Keratinocyte (primary cell): ENCODE data around the gene RUSC1. TPM values are rescaled to one million over a fixed set of nuclear protein-coding genes. Genes with fewer than 3 reads are reported as not detected.

Source experiments
- DNase-seq: peaks from one replicate; pipeline ENCODE4 v3.0.0-alpha.2; 2011; ENCODE audit warnings: low read depth, missing footprints, low spot score
- FAIRE-seq: peaks from 2 replicates; lab custom pipeline; 2011; peaks lifted over from hg19 to GRCh38; lab: Jason Lieb, UNC
- H2AFZ ChIP-seq: 2 replicates; pipeline ENCODE4 v1.6.0; 2012; ENCODE audit warnings: low read length, control low read depth, inconsistent platforms; ENCODE audit not compliant: control insufficient read depth
- H3K27ac ChIP-seq: 2 replicates; pipeline ENCODE4 v1.5.1; 2011; ENCODE audit warnings: low read length; ENCODE audit not compliant: control insufficient read depth, insufficient read depth
- H3K27me3 ChIP-seq: 3 replicates; pipeline ENCODE4 v1.6.0; 2011; ENCODE audit warnings: low read length; ENCODE audit not compliant: control insufficient read depth, insufficient read depth; ENCODE audit errors: extremely low read depth
- H3K36me3 ChIP-seq, 2 experiments: 2 replicates in 1 of 2; 3 replicates in 1 of 2; pipeline ENCODE4 v1.5.1; 2011; ENCODE audit warnings: low read length in 2 of 2, mild to moderate bottlenecking in 1 of 2; ENCODE audit not compliant: control insufficient read depth in 2 of 2, insufficient read depth in 2 of 2; ENCODE audit errors: extremely low read depth in 1 of 2
- H3K4me1 ChIP-seq: 3 replicates; pipeline ENCODE4 v1.5.1; 2011; ENCODE audit warnings: low read length; ENCODE audit not compliant: control insufficient read depth, insufficient read depth; ENCODE audit errors: extremely low read depth
- H3K4me2 ChIP-seq: 3 replicates; pipeline ENCODE4 v1.6.0; 2011; ENCODE audit warnings: low read depth, low read length; ENCODE audit not compliant: control insufficient read depth, insufficient read depth; ENCODE audit errors: extremely low read depth
- H3K4me3 ChIP-seq, 3 experiments: fragments of 200-600 bp in 1 of 3; sonication (generic) in 1 of 3; 2 replicates in 2 of 3; 3 replicates in 1 of 3; pipeline ENCODE4 v1.5.1; 2011 to 2016; ENCODE audit warnings: low read length in 3 of 3, mild to moderate bottlenecking in 3 of 3, control low read depth in 2 of 3, inconsistent platforms in 1 of 3, low read depth in 1 of 3, mixed read lengths in 1 of 3, mixed run types in 1 of 3, moderate library complexity in 1 of 3; ENCODE audit not compliant: control insufficient read depth in 2 of 3, insufficient read depth in 2 of 3; ENCODE audit errors: extremely low read depth in 1 of 3
- H3K79me2 ChIP-seq: 2 replicates; pipeline ENCODE4 v1.6.0; 2012; ENCODE audit warnings: low read length; ENCODE audit not compliant: control insufficient read depth, insufficient read depth
- H3K9ac ChIP-seq: 3 replicates; pipeline ENCODE4 v1.6.0; 2011; ENCODE audit warnings: low read length; ENCODE audit not compliant: control insufficient read depth, insufficient read depth; ENCODE audit errors: extremely low read depth
- H3K9me1 ChIP-seq: 3 replicates; pipeline ENCODE4 v1.6.0; 2011; ENCODE audit warnings: low read length; ENCODE audit not compliant: control insufficient read depth, insufficient read depth; ENCODE audit errors: extremely low read depth
- H3K9me3 ChIP-seq: 2 replicates; pipeline ENCODE4 v1.5.1; 2012; ENCODE audit warnings: low read depth, low read length; ENCODE audit not compliant: control insufficient read depth
- H4K20me1 ChIP-seq: 3 replicates; pipeline ENCODE4 v1.6.0; 2011; ENCODE audit warnings: low read length; ENCODE audit not compliant: control insufficient read depth, insufficient read depth; ENCODE audit errors: extremely low read depth
- EZH2 ChIP-seq: IDR thresholded peaks from one replicate; pipeline ENCODE4 v1.6.1; 2012; ENCODE audit warnings: inconsistent platforms, mild to moderate bottlenecking, low read length, moderate library complexity
- dilution Hi-C: fragments of 300-500 bp; cut with MboI; formaldehyde crosslinking; loops from one replicate; pipeline ENCODE4 v1.7.0; 2020; ENCODE audit warnings: low sequenced_read_pairs; ENCODE audit not compliant: extremely low pct_ligation_motif_present
- polyA plus RNA-seq, 5 experiments: library from polyadenylated mRNA; depleted of rRNA in 3 of 5; stranded (reverse) in 3 of 5; stranded (forward) in 1 of 5; unstranded in 1 of 5; fragments of >200 nt; gene quantifications; 1 replicate in 1 of 5; 2 replicates in 3 of 5; 3 replicates in 1 of 5; pipeline versions ENCODE4 v1.2.1 to v1.2.3, GENCODE V29; 2011 to 2012; ENCODE audit warnings: missing spikeins in 2 of 5, low read depth in 1 of 5, low replicate concordance in 1 of 5
- TF ChIP-seq, protein P1 (sequence below), 3 experiments: IDR thresholded peaks in 1 of 3; conservative IDR thresholded peaks in 1 of 3; optimal IDR thresholded peaks in 1 of 3; 2 replicates in 2 of 3; 3 replicates in 1 of 3; pipeline versions ENCODE3 to v1.5.1; 2011; ENCODE audit warnings: low read length in 3 of 3, mild to moderate bottlenecking in 3 of 3, moderate library complexity in 2 of 3, control low read depth in 1 of 3, inconsistent platforms in 1 of 3; ENCODE audit not compliant: insufficient read depth in 2 of 3; ENCODE audit errors: extremely low read depth in 1 of 3

RUSC1 gene
- polyA plus RNA-seq, 1 donor (not counting 4 experiments of a cell fraction or from before 2014, with no cell fraction given): 32.8 TPM

- TF ChIP-seq EZH2: no peak
- TF ChIP-seq, protein P1, sequence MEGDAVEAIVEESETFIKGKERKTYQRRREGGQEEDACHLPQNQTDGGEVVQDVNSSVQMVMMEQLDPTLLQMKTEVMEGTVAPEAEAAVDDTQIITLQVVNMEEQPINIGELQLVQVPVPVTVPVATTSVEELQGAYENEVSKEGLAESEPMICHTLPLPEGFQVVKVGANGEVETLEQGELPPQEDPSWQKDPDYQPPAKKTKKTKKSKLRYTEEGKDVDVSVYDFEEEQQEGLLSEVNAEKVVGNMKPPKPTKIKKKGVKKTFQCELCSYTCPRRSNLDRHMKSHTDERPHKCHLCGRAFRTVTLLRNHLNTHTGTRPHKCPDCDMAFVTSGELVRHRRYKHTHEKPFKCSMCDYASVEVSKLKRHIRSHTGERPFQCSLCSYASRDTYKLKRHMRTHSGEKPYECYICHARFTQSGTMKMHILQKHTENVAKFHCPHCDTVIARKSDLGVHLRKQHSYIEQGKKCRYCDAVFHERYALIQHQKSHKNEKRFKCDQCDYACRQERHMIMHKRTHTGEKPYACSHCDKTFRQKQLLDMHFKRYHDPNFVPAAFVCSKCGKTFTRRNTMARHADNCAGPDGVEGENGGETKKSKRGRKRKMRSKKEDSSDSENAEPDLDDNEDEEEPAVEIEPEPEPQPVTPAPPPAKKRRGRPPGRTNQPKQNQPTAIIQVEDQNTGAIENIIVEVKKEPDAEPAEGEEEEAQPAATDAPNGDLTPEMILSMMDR (optimal IDR thresholded peaks at IDR 0.05 in 1 of 3, IDR thresholded peaks at IDR 0.05 in 1 of 3, conservative IDR thresholded peaks at IDR 0.05 in 1 of 3; ENCODE audit: extremely low read depth in 1 of 3, insufficient read depth in 2 of 3, low read length in 3 of 3): no peak
- Histone ChIP-seq H3K9me1 (no peaks in the 10 kb centered on the region), H2AFZ (no peak overlapping the region), H4K20me1 (no peaks in the 10 kb centered on the region), H3K36me3 (no peaks in the 10 kb centered on the region), H3K79me2 (no peaks in the 10 kb centered on the region), H3K27ac (no peak overlapping the region), H3K9ac (no peak overlapping the region), H3K4me1 (peaks cover 10% of the 10 kb centered on the region), H3K4me2 (no peak overlapping the region), H3K4me3 (no peak overlapping the region), H3K27me3 (peaks cover 10% of the 10 kb centered on the region), H3K9me3 (no peaks in the 10 kb centered on the region)
- dilution Hi-C loops: no loop called here
- FAIRE-seq (no peak), DNase-seq (no peak)
These were observed 20.7 kb upstream of the RUSC1 start for GRCh38 chr1:155300024-155300423.

- Histone ChIP-seq H3K36me3 (no peaks in the 10 kb centered on the region), H3K4me3 (no peak overlapping the region), H3K79me2 (no peaks in the 10 kb centered on the region), H3K4me2 (no peak overlapping the region), H4K20me1 (no peaks in the 10 kb centered on the region), H3K27me3 (peaks cover 4% of the 10 kb centered on the region), H3K4me1 (peaks cover 7% of the 10 kb centered on the region), H3K27ac (no peak overlapping the region), H2AFZ (no peak overlapping the region), H3K9ac (no peak overlapping the region), H3K9me1 (no peaks in the 10 kb centered on the region), H3K9me3 (no peaks in the 10 kb centered on the region)
- DNase-seq (no peak), FAIRE-seq (no peak)
- TF ChIP-seq, protein P1 (optimal IDR thresholded peaks at IDR 0.05 in 1 of 3, IDR thresholded peaks at IDR 0.05 in 1 of 3, conservative IDR thresholded peaks at IDR 0.05 in 1 of 3; ENCODE audit: extremely low read depth in 1 of 3, insufficient read depth in 2 of 3, low read length in 3 of 3): no peak
- TF ChIP-seq EZH2: no peak
- dilution Hi-C loops: no loop called here
These were observed 20.0 kb upstream of the RUSC1 start for GRCh38 chr1:155300553-155301329.
